ENCODE data around the gene RBBP8NL. TPM values are rescaled to one million over a fixed set of nuclear protein-coding genes. Genes with fewer than 3 reads are reported as not detected.

The RBBP8NL gene
- total RNA-seq, 6 experiments from 2014 or later: not detected

DNA sequence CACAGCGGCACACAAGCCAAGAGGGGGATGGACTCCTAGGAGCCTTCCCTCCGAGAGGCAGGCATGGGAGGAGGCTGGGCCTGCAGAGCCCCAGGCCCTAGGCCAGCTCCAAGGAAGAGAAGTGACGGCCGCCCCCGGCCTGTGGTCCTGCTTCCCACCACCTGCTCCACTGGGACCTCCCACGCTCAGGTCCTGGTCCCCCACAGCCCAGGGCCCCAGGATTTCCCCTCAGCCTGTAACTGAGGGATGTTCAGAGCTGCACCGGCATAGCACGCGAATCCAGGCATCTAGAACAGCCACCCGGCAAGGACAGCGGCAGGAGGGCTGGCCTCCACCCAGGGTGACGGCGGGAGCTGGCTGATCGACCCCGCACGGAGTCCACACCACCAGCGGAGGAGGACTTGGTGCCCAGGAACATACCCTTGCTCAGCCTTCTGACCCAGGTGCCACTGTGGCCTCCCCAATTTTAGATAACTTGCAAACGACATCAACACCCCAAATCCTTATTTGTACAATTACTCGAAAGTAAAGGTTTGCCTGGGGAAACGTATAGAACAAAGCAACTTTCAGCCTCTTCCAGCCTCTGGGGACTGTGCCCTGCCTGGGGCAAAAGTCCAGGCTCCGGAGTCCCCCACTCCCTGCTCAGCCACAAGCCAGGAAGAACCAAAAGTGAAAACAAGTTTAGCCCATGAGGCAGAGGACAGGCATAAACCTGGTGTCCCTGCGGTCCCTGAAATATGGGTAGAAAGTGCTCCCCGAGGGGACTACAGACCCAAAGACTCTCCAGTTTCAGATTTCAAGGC is 45.0 kb upstream of the RBBP8NL start:
- DNase-seq (no peak), ATAC-seq (no peak)
- intact Hi-C loops (cut with DNase I): no loop called here
- WGBS (ENCODE audit: insufficient coverage, low coverage, low lambda C conversion rate, missing lambda C conversion rate): 43% methylated on average over 4 of the region's 23 CpGs
- Histone ChIP-seq H3K27me3 (peaks cover 0 to 21% of the 10 kb centered on the region in 2 donors), H3K27ac (no peak overlapping the region), H3K4me1 (no peaks in the 10 kb centered on the region), H3K36me3 (no peaks in the 10 kb centered on the region), H3K9me3 (no peaks in the 10 kb centered on the region), H3K4me3 (no peak overlapping the region)
- TF ChIP-seq POLR2A (IDR thresholded peaks at IDR 0.05): no peak
- TF ChIP-seq, protein P1, sequence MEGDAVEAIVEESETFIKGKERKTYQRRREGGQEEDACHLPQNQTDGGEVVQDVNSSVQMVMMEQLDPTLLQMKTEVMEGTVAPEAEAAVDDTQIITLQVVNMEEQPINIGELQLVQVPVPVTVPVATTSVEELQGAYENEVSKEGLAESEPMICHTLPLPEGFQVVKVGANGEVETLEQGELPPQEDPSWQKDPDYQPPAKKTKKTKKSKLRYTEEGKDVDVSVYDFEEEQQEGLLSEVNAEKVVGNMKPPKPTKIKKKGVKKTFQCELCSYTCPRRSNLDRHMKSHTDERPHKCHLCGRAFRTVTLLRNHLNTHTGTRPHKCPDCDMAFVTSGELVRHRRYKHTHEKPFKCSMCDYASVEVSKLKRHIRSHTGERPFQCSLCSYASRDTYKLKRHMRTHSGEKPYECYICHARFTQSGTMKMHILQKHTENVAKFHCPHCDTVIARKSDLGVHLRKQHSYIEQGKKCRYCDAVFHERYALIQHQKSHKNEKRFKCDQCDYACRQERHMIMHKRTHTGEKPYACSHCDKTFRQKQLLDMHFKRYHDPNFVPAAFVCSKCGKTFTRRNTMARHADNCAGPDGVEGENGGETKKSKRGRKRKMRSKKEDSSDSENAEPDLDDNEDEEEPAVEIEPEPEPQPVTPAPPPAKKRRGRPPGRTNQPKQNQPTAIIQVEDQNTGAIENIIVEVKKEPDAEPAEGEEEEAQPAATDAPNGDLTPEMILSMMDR (IDR thresholded peaks at IDR 0.05): no peak

DNA sequence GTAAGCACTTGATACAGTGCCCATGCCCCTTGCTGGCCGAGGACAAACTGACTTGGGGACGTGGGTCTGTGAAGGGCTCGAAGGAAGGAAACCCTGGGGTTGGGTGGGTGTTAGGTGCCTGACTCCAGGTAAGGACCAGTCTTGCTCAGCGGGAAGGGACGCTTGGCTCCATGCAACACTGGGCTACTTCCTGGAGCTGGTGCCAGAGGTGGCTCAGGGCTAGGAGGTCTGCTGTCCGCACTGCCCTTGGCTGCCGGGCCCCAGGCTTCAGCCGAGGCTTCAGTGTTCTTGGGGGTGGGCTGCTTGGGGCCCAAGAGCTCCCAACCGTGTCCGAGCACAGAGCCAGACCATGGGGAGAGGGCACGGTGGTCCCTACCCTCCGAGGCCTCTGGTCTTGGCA is 43.1 kb upstream of the RBBP8NL start:
- no CpG with 5 or more reads among the region's 12 CpGs for WGBS (ENCODE audit: insufficient coverage, low coverage, low lambda C conversion rate, missing lambda C conversion rate)
- Histone ChIP-seq H3K4me3 (no peak overlapping the region), H3K27ac (no peak overlapping the region), H3K4me1 (no peaks in the 10 kb centered on the region), H3K9me3 (no peaks in the 10 kb centered on the region), H3K36me3 (no peaks in the 10 kb centered on the region), H3K27me3 (peaks cover 0 to 13% of the 10 kb centered on the region in 2 donors)
- TF ChIP-seq, protein P1 (IDR thresholded peaks at IDR 0.05): no peak
- no peak for TF ChIP-seq POLR2A (IDR thresholded peaks at IDR 0.05)
- intact Hi-C loops (cut with DNase I): no loop called here
- ATAC-seq (no peak), DNase-seq (no peak)

DNA sequence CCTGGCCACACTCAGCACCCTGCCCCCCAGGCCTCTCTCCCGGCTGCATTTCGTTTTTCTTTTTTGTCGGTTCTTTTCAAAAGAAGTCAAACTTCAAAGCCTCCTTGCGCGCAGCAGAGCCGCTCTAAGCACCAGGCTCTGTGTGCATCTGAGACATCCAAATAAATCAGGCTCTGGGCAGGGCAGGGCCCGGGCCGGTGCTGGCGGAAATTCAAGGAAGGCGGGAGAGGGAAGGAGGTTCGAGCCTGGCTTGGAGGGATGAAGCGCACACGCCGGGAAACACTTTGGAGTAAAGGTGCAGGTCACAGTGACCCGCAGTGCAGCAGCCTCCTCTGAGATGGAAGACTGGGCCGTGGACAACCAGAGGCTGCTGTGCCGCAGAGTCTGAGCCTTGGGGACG is 42.7 kb upstream of the RBBP8NL start:
- peaks cover 0 to 11% of the 10 kb centered on the region in 2 donors for H3K27me3 ChIP-seq
- no peaks in the 10 kb centered on the region for H3K36me3 ChIP-seq
- H3K9me3 ChIP-seq: no peaks in the 10 kb centered on the region
- no peak for TF ChIP-seq POLR2A (IDR thresholded peaks at IDR 0.05)
- TF ChIP-seq, protein P1 (IDR thresholded peaks at IDR 0.05): no peak
- no peak overlapping the region for H3K4me3 ChIP-seq
- ATAC-seq (no peak), DNase-seq (no peak)
- WGBS (ENCODE audit: insufficient coverage, low coverage, low lambda C conversion rate, missing lambda C conversion rate): 52% methylated on average over 8 of the region's 18 CpGs
- intact Hi-C loops (cut with DNase I): no loop called here
- no peaks in the 10 kb centered on the region for H3K4me1 ChIP-seq
- H3K27ac ChIP-seq: no peak overlapping the region

DNA sequence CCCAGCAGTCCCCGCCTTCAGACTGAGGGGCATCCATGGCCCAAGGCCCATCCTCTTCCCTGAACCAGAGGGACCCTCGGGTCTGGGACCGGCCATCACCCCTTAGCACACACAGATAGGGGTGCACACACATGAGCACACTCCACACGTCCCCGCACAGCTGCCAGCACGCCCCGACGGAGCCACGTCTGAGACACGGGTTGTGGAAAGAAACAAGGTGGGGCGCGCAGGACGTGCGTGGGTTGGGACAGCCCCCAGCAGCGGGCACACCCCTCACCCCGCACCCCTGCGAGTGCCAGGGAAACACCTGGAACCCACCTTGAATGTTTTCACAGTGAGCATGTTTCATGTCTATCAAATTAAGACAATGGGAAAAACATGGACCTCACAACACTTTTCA is 42.0 kb upstream of the RBBP8NL start:
- H3K27ac ChIP-seq: no peak overlapping the region
- no peaks in the 10 kb centered on the region for H3K36me3 ChIP-seq
- DNase-seq (no peak), ATAC-seq (no peak)
- no peaks in the 10 kb centered on the region for H3K9me3 ChIP-seq
- intact Hi-C loops (cut with DNase I): no loop called here
- no peaks in the 10 kb centered on the region for H3K4me1 ChIP-seq
- peaks cover 0 to 4% of the 10 kb centered on the region in 2 donors for H3K27me3 ChIP-seq
- H3K4me3 ChIP-seq: no peak overlapping the region
- TF ChIP-seq POLR2A (IDR thresholded peaks at IDR 0.05): no peak
- TF ChIP-seq, protein P1 (IDR thresholded peaks at IDR 0.05): no peak
- 67% methylated on average over 4 of the region's 17 CpGs for WGBS (ENCODE audit: insufficient coverage, low coverage, low lambda C conversion rate, missing lambda C conversion rate)
